Endodermal cell (in vitro differentiated cells): Measurements from ENCODE around the gene SPRED2. TPM values are rescaled to one million over a fixed set of nuclear protein-coding genes. Genes with fewer than 3 reads are reported as not detected.

Source experiments
- DNase-seq: peaks from one replicate; pipeline ENCODE4 v3.0.0-alpha.2; 2017
- H3K27ac ChIP-seq: 2 replicates; pipeline ENCODE4 v1.5.1; 2013; ENCODE audit warnings: mild to moderate bottlenecking, low read depth, low read length, moderate library complexity
- H3K27me3 ChIP-seq: 2 replicates; pipeline ENCODE4 v1.6.1; 2013; ENCODE audit warnings: mild to moderate bottlenecking, low read length, moderate library complexity; ENCODE audit not compliant: insufficient read depth, control insufficient read depth, poor library complexity, severe bottlenecking
- H3K36me3 ChIP-seq: 2 replicates; pipeline ENCODE4 v1.7.0; 2013; ENCODE audit warnings: mild to moderate bottlenecking, low read length, moderate library complexity; ENCODE audit not compliant: control insufficient read depth, insufficient read depth
- H3K4me1 ChIP-seq: one replicate; pipeline ENCODE4 v1.7.0; 2013; ENCODE audit warnings: low read length; ENCODE audit not compliant: control insufficient read depth, insufficient read depth
- H3K4me3 ChIP-seq: 2 replicates; pipeline ENCODE4 v1.5.1; 2013; ENCODE audit warnings: mild to moderate bottlenecking, low read length, moderate library complexity
- H3K9ac ChIP-seq: 2 replicates; pipeline ENCODE4 v1.6.1; 2013; ENCODE audit warnings: mild to moderate bottlenecking, low read length, moderate library complexity; ENCODE audit not compliant: poor library complexity, severe bottlenecking; ENCODE audit errors: extremely low read depth
- H3K9me3 ChIP-seq: 2 replicates; pipeline ENCODE4 v1.6.1; 2013; ENCODE audit warnings: mild to moderate bottlenecking, low read length, moderate library complexity; ENCODE audit not compliant: control insufficient read depth
- H3K27ac Mint-ChIP-seq: 2 replicates; pipeline ENCODE4 v1.8.0; 2020; ENCODE audit warnings: mixed read lengths
- H3K27me3 Mint-ChIP-seq: 2 replicates; pipeline ENCODE4 v1.8.0; 2021; ENCODE audit warnings: mild to moderate bottlenecking, mixed read lengths; ENCODE audit not compliant: insufficient read depth
- H3K36me3 Mint-ChIP-seq: 2 replicates; pipeline ENCODE4 v1.8.0; 2020; ENCODE audit warnings: low read depth, mixed read lengths
- H3K4me1 Mint-ChIP-seq: 2 replicates; pipeline ENCODE4 v1.8.0; 2020; ENCODE audit warnings: mixed read lengths
- H3K4me3 Mint-ChIP-seq: 2 replicates; pipeline ENCODE4 v1.8.0; 2020; ENCODE audit warnings: mild to moderate bottlenecking, moderate library complexity, mixed read lengths
- H3K9me3 Mint-ChIP-seq: 2 replicates; pipeline ENCODE4 v1.8.0; 2020; ENCODE audit warnings: mild to moderate bottlenecking, mixed read lengths
- WGBS, 2 experiments: methylation state at CpG; one replicate each; pipeline versions ENCODE4 v1.1.5 to v1.1.7; 2013; ENCODE audit warnings: missing lambda C conversion rate in 2 of 2, mixed read lengths in 1 of 2; ENCODE audit not compliant: insufficient coverage in 1 of 2, insufficient read length in 1 of 2; 5-methylcytosine and 5-hydroxymethylcytosine counted together
- total RNA-seq, 2 donors: library from RNA; stranded (reverse); fragmentation: NEBNext Ultra II Directional in 1 of 2; extraction: Animal tissue kit (Norgen Biotek cat#: 25700) in 1 of 2; gene quantifications; 2 replicates in 1 of 2; 3 replicates in 1 of 2; pipeline ENCODE4 v1.2.1, GENCODE V29; 2021
- TF ChIP-seq, protein P1 (sequence below): fragments of 200-600 bp; sonication (generic); conservative IDR thresholded peaks from 2 replicates; pipeline ENCODE4 v1.5.0; 2021; ENCODE audit warnings: antibody characterized with exemption, mild to moderate bottlenecking

The SPRED2 gene
- total RNA-seq, 2 donors from 2014 or later, result 60.3 to 70.1 TPM

DNA sequence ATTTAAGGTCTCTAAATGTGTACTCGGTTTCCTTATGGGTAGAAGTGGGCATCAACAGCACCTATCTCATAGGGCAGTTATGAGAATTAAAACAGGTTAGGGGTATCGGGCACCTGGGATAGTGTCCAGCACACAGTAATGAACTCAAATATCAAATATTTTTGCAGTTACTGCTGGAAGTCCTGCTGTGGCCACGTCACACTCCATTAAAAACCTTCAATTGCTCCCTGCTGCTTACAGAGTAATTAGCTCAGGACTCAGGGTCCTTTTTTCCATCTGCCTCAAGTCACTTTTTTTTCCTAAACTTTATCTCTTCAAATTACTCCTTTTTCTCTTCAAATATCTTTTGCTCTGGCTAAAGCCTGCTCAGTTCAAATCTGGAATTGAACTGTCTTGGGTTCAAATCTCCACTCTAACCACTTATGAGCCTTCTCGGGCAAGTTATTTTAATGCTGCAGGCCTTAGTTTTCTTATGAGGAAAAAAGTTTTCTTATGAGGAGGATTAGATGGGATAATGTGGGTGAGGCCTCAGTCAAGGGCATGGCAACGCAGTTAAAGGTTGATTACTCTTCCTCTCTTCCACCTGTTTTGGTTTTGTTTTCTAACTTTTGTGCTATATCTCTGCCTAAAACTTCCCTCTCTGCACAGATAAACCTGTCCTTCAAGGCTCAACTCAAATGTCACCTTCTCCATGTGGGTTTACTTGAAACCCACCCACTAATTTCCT, 36.6 kb downstream of the SPRED2 start:
- Mint-ChIP-seq H3K4me1 (peaks cover 45% of the 10 kb centered on the region), H3K27ac (no peak overlapping the region), H3K4me3 (no peak overlapping the region), H3K9me3 (no peaks in the 10 kb centered on the region), H3K36me3 (no peaks in the 10 kb centered on the region), H3K27me3 (no peaks in the 10 kb centered on the region)
- DNase-seq, result no peak
- H3K36me3 ChIP-seq, result no peaks in the 10 kb centered on the region
- no peak overlapping the region for H3K4me3 ChIP-seq
- WGBS, 2 experiments, result 95 to 96% methylated on average over 3 to 5 of the region's 5 CpGs
- no peak overlapping the region for H3K9ac ChIP-seq
- no peaks in the 10 kb centered on the region for H3K9me3 ChIP-seq
- H3K27me3 ChIP-seq, result no peaks in the 10 kb centered on the region
- H3K27ac ChIP-seq, result no peak overlapping the region
- peaks cover 12% of the 10 kb centered on the region for H3K4me1 ChIP-seq
- TF ChIP-seq, protein P1, sequence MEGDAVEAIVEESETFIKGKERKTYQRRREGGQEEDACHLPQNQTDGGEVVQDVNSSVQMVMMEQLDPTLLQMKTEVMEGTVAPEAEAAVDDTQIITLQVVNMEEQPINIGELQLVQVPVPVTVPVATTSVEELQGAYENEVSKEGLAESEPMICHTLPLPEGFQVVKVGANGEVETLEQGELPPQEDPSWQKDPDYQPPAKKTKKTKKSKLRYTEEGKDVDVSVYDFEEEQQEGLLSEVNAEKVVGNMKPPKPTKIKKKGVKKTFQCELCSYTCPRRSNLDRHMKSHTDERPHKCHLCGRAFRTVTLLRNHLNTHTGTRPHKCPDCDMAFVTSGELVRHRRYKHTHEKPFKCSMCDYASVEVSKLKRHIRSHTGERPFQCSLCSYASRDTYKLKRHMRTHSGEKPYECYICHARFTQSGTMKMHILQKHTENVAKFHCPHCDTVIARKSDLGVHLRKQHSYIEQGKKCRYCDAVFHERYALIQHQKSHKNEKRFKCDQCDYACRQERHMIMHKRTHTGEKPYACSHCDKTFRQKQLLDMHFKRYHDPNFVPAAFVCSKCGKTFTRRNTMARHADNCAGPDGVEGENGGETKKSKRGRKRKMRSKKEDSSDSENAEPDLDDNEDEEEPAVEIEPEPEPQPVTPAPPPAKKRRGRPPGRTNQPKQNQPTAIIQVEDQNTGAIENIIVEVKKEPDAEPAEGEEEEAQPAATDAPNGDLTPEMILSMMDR, result no peak

DNA sequence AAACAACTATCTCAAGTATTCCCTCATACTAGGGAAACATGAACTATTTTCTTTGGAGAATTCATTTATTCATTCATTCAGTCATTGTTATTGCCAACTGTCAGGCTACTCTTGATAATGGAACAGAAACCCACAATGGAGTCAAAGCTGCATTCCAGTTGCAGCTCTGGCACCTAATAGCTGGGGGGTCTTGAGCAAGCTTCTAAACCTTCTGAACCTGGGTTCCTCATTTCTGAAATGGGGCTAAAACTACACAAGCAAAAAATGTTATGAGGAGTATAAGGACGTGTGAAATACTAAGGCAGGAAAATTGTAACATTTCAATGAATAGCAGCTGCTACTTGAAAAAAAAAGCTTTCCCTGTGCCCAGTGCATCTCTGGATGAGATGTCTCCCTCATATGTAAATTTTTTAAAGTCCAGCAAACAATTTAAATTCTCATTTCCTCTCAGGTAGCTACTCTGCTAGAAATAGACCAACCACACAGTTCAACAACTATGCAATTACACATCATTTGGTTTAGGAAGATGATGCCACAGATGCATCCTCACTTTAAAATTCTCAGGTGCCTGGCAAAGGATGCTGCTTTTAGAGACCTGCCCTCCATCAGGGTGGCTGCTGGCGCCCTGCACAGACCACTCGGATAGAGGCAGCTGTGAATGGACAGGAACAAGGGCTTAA, 38.5 kb downstream of the SPRED2 start:
- TF ChIP-seq, protein P1, result no peak
- no peak for DNase-seq
- Mint-ChIP-seq H3K27me3 (no peaks in the 10 kb centered on the region), H3K27ac (no peak overlapping the region), H3K36me3 (no peaks in the 10 kb centered on the region), H3K4me1 (peaks cover 57% of the 10 kb centered on the region), H3K9me3 (no peaks in the 10 kb centered on the region), H3K4me3 (no peak overlapping the region)
- H3K27me3 ChIP-seq, result no peaks in the 10 kb centered on the region
- H3K4me3 ChIP-seq, result no peak overlapping the region
- H3K36me3 ChIP-seq, result no peaks in the 10 kb centered on the region
- no peaks in the 10 kb centered on the region for H3K9me3 ChIP-seq
- 79 to 96% methylated on average over 3 of the region's 3 CpGs for WGBS, 2 experiments
- peaks cover 17% of the 10 kb centered on the region for H3K4me1 ChIP-seq
- no peak overlapping the region for H3K27ac ChIP-seq
- no peak overlapping the region for H3K9ac ChIP-seq

DNA sequence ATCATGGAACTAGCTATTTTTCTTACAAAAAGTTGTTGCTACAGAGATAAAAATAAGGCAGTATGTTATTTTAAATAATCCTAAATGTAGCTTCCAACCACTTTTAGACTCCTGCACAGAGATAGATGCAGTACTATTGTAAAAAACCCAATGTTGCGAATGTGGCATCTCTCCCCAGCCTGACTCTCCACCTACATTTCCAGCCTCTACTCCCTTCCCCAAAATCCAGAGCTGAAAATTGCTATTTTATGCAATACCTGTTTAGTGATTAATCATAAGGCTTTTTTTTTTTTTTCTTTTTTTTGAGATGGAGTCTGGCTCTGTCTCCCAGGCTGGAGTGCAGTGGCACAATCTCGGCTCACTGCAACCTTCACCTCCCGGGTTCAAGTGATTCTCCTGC, 39.4 kb downstream of the SPRED2 start:
- TF ChIP-seq, protein P1, result no peak
- H3K27ac ChIP-seq, result no peak overlapping the region
- no peak overlapping the region for H3K9ac ChIP-seq
- H3K27me3 ChIP-seq, result no peaks in the 10 kb centered on the region
- H3K36me3 Mint-ChIP-seq, result no peaks in the 10 kb centered on the region
- no peaks in the 10 kb centered on the region for H3K9me3 Mint-ChIP-seq
- peaks cover 63% of the 10 kb centered on the region for H3K4me1 Mint-ChIP-seq
- H3K4me1 ChIP-seq, result peaks cover 17% of the 10 kb centered on the region
- no peaks in the 10 kb centered on the region for H3K27me3 Mint-ChIP-seq
- H3K36me3 ChIP-seq, result no peaks in the 10 kb centered on the region
- DNase-seq, result no peak
- H3K27ac Mint-ChIP-seq, result no peak overlapping the region
- WGBS, 2 experiments, result 90 to 94% methylated on average over 3 of the region's 3 CpGs
- no peak overlapping the region for H3K4me3 Mint-ChIP-seq
- H3K4me3 ChIP-seq, result no peak overlapping the region
- no peaks in the 10 kb centered on the region for H3K9me3 ChIP-seq
